A549 (cell line): ENCODE results near the gene ABHD3.

Experiments used
- CHD2 ChIP-seq: fragments of 150-350 bp; IDR thresholded peaks from 2 replicates; pipeline ENCODE4 v1.6.1; 2014; ENCODE audit warnings: low read length; ENCODE audit not compliant: partially characterized antibody
- CTCF ChIP-seq: fragments of >200 bp; sonication (Bioruptor Twin); formaldehyde crosslinking; IDR thresholded peaks from 3 replicates; pipeline ENCODE4 v1.5.1; 2016
- ESRRA ChIP-seq: fragments of 150-350 bp; IDR thresholded peaks from 2 replicates; pipeline ENCODE4 v1.6.1; 2014; ENCODE audit warnings: mild to moderate bottlenecking, low read length, borderline replicate concordance
- HDAC2 ChIP-seq: fragments of 200-600 bp; sonication (generic); IDR thresholded peaks from 2 replicates; pipeline ENCODE4 v1.6.1; 2016
- MAFK ChIP-seq: fragments of 450-650 bp; IDR thresholded peaks from 2 replicates; pipeline ENCODE4 v1.6.1; 2014; ENCODE audit not compliant: partially characterized antibody
- RAD21 ChIP-seq, 2 experiments: fragments of >200 bp in 1 of 2; sonication (Bioruptor Twin) in 1 of 2; formaldehyde crosslinking in 1 of 2; IDR thresholded peaks in 1 of 2; conservative IDR thresholded peaks in 1 of 2; 2 replicates in 1 of 2; 3 replicates in 1 of 2; pipeline ENCODE4 v1.6.1; 2012 to 2018; ENCODE audit warnings: inconsistent platforms in 1 of 2
- REST ChIP-seq: fragments of 200-600 bp; sonication (generic); IDR thresholded peaks from 2 replicates; pipeline ENCODE4 v1.6.1; 2016; ENCODE audit warnings: antibody characterized with exemption, mild to moderate bottlenecking, moderate library complexity
- RFX5 ChIP-seq: fragments of 450-650 bp; IDR thresholded peaks from 2 replicates; pipeline ENCODE4 v1.7.1; 2014; ENCODE audit warnings: antibody characterized with exemption, mild to moderate bottlenecking, moderate library complexity

DNA sequence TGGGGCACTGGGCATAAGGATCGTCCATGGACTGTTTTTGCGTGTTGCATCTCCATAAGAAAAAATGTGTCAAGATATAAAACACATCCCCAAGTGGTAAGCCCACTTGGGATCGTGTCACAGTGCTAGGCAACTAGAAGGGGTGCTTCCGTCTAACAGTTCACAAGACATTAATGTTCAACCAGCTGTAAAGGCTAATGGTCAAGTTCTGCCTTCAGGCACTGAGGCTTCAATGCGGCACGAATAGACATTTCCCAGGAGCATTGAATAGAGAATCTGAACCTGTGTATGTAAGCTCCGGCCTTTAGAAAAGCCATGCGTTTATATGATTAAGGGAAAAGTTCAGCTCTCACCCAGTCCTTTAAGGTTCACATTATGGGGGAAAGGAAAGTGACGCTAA, 42.0 kb downstream of the ABHD3 start:
- TF ChIP-seq CTCF: no peak
- no peak for TF ChIP-seq MAFK
- no peak for TF ChIP-seq CHD2
- no peak for TF ChIP-seq RAD21 (conservative IDR thresholded peaks at IDR 0.05 in 1 of 2, IDR thresholded peaks at IDR 0.05 in 1 of 2)
- no peak for TF ChIP-seq HDAC2
- no peak for TF ChIP-seq REST
- TF ChIP-seq RFX5: no peak
- no peak for TF ChIP-seq ESRRA
